NCI-H460 (cell line): Measurements from ENCODE around the gene ARHGAP8. TPM values are rescaled to one million over a fixed set of nuclear protein-coding genes. Genes with fewer than 3 reads are reported as not detected.

Experiments used
- DNase-seq: peaks from one replicate; pipeline ENCODE4 v3.0.0-alpha.2; 2016; ENCODE audit warnings: low read depth; ENCODE audit errors: extremely low read depth
- total RNA-seq: library from RNA; depleted of rRNA; stranded (reverse); fragments of >200 nt; shearing (Covaris generic); gene quantifications from 2 replicates; pipeline ENCODE4 v1.2.3, GENCODE V29; 2014

Gene ARHGAP8
- total RNA-seq, 1 experiment from 2014 or later: 0.35 TPM

- no peak for DNase-seq
Measured at GRCh38 chr22:44760476-44760875, 8.1 kb downstream of the ARHGAP8 start.

DNA sequence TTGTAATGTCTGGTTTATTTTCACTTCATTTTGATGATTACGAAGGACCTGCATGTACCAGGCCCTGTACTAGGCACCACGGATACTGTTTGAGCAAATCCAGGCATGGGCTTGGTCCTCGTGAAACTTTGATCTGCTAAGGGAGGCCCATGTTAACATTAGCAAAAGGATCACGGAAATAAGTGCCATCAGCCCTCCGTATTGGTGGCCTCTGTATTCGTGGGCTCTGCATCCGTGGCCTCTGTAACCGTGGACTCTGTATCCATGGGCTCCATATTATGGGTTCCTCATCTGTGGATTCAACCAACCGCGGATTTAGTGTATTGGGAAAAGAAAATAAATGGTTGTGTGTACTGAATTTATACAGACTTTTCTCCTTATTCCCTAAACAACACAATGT lies 8.7 kb downstream of the ARHGAP8 start:
- no peak for DNase-seq

DNA sequence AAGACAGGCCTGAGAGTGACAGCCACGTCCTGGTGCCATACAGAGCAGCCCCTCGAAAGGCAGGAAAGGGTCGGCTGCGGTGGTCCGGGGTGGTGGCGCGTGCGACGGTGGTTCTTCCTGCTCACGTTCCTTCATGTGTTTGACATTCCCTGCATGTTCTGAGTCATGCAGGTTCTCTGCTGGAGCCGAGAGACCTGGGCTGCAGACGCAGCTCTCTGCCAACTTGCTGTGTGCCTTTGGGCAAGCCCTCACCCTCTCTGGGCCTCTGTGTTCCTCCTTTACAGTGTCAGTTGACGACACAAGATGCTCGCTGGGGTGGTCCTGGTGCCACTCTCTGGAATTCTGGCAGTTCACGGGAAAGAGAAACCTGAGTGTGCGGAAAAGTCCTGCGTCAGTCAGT lies 12.0 kb downstream of the ARHGAP8 start:
- DNase-seq: no peak

GRCh38 chr22:44764974-44765373 lies 12.6 kb downstream of the ARHGAP8 start:
- no peak for DNase-seq

DNA sequence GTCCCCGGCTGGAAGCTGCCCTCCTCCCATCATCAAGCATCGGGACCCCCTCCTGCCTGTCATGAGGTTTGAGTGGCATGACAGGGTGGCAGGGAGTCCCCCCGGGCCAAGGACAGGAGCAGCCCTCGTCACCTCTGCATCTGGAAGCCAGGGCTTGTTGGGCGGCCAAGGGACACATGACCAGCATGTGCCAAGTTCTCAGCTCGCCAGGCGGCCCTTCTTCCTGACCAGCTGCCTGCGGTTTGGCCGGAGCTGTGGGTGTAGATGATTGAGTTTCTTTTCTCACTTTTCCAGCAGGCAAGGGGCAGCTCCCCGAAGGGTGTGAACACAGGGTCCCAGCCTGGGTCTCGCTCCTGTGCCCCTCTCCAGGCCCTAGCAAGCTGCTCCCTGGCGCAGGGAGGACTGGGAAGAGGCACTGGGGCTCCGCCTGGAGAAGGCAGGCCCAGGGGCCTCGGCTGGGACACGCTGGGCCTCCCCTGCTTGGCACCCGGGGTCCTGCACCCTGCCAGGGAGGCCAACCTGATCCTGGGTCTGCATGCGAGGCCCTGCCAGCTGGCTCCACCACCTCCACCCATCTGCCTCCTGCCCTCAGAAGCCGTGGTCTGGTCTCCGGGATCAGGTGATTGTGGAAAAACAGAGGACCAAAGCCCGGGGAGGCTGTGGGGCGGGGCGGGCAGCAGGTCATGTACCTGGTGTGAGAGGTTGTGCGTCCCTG lies 13.4 kb downstream of the ARHGAP8 start:
- no peak for DNase-seq

- no peak for DNase-seq
Measured at GRCh38 chr22:44773082-44773481, 20.7 kb downstream of the ARHGAP8 start.

GRCh38 chr22:44775862-44776261 lies 23.5 kb downstream of the ARHGAP8 start:
- DNase-seq: no peak

GRCh38 chr22:44776605-44777363 lies 24.4 kb downstream of the ARHGAP8 start:
- no peak for DNase-seq

DNA sequence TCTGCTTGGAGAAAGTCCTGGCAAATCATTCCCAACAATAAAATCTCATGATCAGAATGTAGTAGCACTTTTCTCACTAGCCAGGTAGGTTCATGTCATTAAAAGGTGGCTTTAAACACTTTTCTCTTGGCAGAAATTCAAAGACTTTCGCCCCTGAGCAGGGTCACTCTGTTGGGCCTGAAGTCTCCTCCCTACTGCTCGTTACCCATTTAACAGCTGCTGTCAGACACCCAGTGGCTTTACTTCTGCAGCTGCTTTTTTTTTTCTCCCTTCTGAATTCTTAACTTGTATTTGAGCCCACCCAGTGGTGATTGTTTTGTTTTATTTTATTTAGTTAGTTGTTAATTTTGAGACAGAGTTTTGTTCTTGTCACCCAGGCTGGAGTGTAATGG lies 25.0 kb downstream of the ARHGAP8 start:
- DNase-seq: no peak

DNA sequence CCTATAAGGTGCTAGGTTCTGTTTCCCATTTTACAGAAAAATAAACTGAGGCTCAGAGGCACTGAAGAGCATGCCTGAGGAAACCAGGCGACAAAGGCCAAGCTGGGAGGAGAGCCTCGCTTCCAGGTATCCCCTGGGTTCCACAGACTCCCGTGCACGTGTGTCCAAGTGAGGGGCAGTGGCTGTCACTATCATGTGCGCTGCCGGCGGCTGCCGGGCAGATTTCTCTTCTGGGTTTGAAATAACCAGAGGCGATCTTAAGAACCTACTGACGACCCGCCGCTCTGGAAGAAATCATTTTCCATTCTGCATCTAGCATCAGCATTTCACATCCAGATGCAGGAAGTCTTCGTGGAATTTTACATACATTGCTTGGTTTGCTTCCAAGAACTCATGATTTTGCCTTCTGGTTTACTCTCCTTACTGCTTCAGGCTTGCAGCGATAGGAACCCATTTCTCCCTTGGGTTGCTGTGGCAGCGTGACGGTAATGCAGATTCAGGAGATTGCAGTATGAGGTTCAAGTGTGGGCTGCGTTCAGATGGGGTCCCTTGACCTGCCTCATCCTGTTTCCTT lies 28.6 kb downstream of the ARHGAP8 start:
- no peak for DNase-seq

DNA sequence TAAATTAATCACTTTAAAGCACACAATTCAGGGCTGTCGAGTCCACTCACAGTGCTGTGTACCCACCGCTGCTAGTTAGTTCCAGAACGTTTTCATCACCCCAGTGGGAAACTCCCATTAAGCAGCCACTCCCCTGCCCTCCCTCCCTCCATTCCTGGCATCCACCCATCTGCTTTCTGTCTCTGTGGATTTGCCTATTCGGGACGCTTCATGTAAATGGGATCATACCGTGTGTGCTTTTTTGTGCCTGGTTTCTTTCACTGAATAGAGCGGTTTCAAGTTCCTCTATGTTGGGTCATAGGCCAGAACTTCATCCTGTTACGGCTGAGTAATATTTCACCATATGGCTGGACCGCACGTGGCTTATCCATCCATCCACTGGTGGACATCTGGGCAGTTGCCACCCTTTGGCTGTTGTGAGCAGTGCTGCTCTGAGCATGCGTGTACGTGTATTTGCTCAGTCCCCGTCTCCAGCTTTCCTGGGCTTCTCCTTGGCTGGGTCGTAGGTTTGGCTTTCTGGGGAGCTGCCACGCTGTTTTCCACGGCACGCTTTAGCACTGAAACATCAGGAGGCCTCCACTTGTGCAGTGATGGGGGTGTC lies 30.1 kb downstream of the ARHGAP8 start:
- no peak for DNase-seq

DNA sequence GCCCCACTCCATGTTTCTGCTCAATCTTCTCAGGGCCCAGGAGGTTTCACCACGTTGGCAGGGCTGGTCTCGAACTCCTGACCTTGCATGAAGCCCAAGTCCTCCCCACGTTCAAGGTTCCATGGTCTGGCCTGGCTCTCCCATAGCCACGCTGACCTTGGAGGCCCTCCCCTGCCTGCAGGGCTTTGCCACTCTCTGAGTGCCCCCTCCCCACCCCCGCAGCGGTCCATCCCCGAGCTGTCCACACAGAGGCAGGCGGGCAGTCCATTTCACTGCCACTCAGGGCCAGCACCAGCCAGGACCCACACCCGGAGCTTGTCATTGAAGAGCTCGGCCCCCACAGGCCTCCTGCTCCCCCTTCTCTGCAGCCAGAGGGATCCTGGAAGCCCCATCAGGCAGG lies 30.7 kb downstream of the ARHGAP8 start:
- no peak for DNase-seq

DNA sequence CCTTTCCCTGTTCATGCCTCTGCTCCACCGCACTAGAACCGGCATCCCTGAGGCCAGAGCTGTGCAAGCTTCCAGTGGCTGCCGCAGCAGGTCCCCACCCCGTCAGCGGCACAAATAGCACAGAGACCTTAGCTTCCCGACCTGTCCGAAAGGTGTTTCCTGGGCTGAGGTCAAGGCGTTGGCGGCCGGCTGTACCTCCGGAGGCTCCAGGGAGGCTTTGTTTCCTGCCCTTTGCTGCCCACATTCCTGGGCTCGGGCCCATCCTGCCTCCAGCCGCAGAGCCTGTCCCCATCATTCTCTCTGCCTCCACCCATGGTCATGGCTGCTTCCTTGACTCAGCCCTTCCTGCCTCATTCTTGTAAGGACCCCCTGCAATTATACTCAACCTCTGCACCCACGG lies 31.2 kb downstream of the ARHGAP8 start:
- DNase-seq: no peak

- no peak for DNase-seq
Measured at GRCh38 chr22:44786136-44786535, 33.8 kb downstream of the ARHGAP8 start.

DNA sequence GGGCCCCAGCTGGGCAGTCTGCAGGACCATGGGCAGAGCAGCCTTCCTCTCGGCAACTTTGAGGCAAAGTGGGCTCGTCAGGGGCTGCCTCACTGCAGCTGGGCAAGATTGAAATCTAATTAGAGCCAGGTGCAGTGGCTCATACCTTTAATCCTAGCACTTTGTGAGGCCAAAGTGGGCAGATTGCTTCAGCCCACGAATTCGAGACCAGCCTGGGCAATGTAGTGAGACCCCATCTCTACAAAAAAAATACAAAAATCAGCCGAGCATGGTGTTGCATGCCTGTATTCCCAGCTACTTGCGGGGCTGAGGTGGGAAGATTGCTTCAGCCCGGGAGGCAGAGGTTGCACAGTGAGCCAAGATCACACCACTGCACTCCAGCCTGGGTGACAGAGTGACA lies 34.2 kb downstream of the ARHGAP8 start:
- no peak for DNase-seq

DNA sequence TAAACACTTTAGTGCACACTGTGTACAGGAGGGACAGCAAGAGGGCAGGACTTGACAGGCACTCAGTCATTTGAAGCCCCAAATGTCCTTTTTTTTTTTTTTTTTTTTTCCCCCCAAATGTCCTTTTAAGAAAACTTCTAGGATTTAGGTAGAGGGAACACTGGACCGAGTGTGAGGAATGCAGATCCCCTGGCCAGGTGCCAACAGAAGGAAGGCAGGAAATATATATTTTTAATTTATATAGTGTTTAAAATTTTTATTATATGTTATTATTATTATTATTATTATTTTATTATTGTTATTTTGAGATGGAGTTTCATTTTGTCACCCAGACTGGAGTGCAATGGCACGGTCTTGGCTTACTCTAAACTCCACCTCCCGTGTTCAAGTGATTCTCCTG lies 35.5 kb downstream of the ARHGAP8 start:
- DNase-seq: no peak

- no peak for DNase-seq
Measured at GRCh38 chr22:44793106-44793505, 40.7 kb downstream of the ARHGAP8 start.

DNA sequence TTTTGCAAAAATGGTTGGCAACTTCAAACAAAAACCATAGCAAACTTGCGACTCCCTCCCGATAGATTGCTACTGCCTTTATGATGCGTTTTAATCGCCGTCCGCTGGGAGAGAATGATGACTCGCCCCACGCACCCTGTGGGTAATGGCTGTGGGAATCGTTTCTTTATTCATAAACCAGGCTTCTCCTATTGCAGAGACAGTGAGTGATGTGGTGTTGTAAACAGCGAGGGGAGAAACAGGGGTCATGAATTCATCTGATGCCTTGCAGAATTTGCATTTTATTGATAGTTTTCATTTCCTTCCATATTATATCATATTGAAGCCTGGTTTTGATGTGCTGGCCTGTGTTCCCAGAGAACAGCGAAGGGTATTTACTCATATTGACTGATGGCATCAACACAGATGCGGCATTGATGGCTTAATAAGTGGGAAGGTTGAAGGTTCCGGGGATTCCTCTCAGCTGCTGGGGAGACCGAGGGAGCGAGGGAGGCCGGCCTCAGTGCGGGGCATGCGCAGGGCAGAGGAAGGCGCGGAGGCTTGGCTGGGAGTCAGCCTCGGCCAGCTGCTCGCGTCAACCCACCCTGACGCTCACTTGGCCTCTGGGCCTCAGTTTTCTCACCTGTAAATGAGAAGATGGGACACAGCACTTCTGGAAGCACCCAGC lies 41.3 kb downstream of the ARHGAP8 start:
- no peak for DNase-seq

GRCh38 chr22:44795701-44796630 lies 43.6 kb downstream of the ARHGAP8 start:
- no peak for DNase-seq

- DNase-seq: no peak
Measured at GRCh38 chr22:44797181-44797725, 44.9 kb downstream of the ARHGAP8 start.
